Heart left ventricle (tissue), 16 donors: Measurements from ENCODE around the gene HLA-DOA. TPM values are rescaled to one million over a fixed set of nuclear protein-coding genes. Genes with fewer than 3 reads are reported as not detected.

ENCODE experiments used
- ATAC-seq, 4 donors: fragments of 200-7000 bp; cut with Tn5 transposase; one replicate each; pipeline ENCODE4 v1.9.1; 2020 to 2022; ENCODE audit warnings: moderate library complexity in 4 of 4, mild to moderate bottlenecking in 3 of 4, moderate number of reproducible peaks in 1 of 4
- DNase-seq, 5 donors: peaks; one replicate each; pipeline ENCODE4 v3.0.0-alpha.2; 2020
- H3K27ac ChIP-seq, 12 donors: fragments of 200-600 bp; sonication (generic) in 4 of 12; one replicate each; pipeline versions ENCODE4 v1.5.0 to v1.8.0; 2016 to 2022; ENCODE audit warnings: mild to moderate bottlenecking in 2 of 12
- H3K27me3 ChIP-seq, 9 donors: fragments of 200-600 bp; sonication (generic) in 2 of 9; one replicate each; pipeline versions ENCODE4 v1.5.1 to v1.8.0; 2016 to 2022; ENCODE audit warnings: mild to moderate bottlenecking in 3 of 9
- H3K36me3 ChIP-seq, 9 donors: fragments of 200-600 bp; sonication (generic) in 2 of 9; one replicate each; pipeline versions ENCODE4 v1.5.0 to v1.8.0; 2018 to 2022; ENCODE audit warnings: mild to moderate bottlenecking in 2 of 9
- H3K4me1 ChIP-seq, 12 donors: fragments of 200-600 bp; sonication (generic) in 4 of 12; one replicate each; pipeline versions ENCODE4 v1.5.0 to v1.8.0; 2016 to 2022; ENCODE audit warnings: mild to moderate bottlenecking in 3 of 12
- H3K4me3 ChIP-seq, 12 donors: fragments of 200-600 bp; sonication (generic) in 4 of 12; one replicate each; pipeline versions ENCODE4 v1.5.0 to v1.8.0; 2017 to 2022; ENCODE audit warnings: mild to moderate bottlenecking in 9 of 12, moderate library complexity in 4 of 12
- H3K9me3 ChIP-seq, 12 donors: fragments of 200-600 bp; sonication (generic) in 4 of 12; one replicate each; pipeline versions ENCODE4 v1.5.0 to v1.8.0; 2016 to 2022; ENCODE audit warnings: mild to moderate bottlenecking in 1 of 12
- CTCF ChIP-seq, 12 donors: fragments of 200-600 bp; sonication (generic) in 4 of 12; IDR thresholded peaks; one replicate each; pipeline versions ENCODE4 v1.5.0 to v1.8.0; 2018 to 2022; ENCODE audit warnings: antibody characterized with exemption in 12 of 12, mild to moderate bottlenecking in 5 of 12
- POLR2A ChIP-seq, 2 donors: fragments of 450-650 bp; IDR thresholded peaks; one replicate each; pipeline ENCODE4 v1.6.1; 2017; ENCODE audit warnings: antibody characterized with exemption in 2 of 2, mild to moderate bottlenecking in 2 of 2, moderate library complexity in 2 of 2
- WGBS, 4 donors: extraction: QIAGEN DNeasy Blood & Tissue Kit in 2 of 4; methylation state at CpG; one replicate each; pipeline versions ENCODE4 v1.1.5 to v1.1.7; 2013 to 2018; 5-methylcytosine and 5-hydroxymethylcytosine counted together
- intact Hi-C, 10 donors: fragments of 100-400 bp; cut with DNase I; formaldehyde crosslinking; loops; one replicate each; pipeline versions ENCODE4 v1.11.1 to v1.14.2; 2022
- polyA plus RNA-seq, 2 donors: library from polyadenylated mRNA; stranded (reverse); fragments of 200-250 nt; gene quantifications; one replicate each; pipeline ENCODE4 v1.2.3, GENCODE V29; 2013
- total RNA-seq, 9 donors: library from RNA; depleted of rRNA in 2 of 9; stranded (reverse); fragments of >200 nt in 2 of 9; fragmentation: NEBNext Ultra II Directional in 3 of 9; extraction: Animal tissue kit (Norgen Biotek cat#: 25700) in 3 of 9; gene quantifications; one replicate each; pipeline versions ENCODE4 v1.1.0 to v1.2.4, GENCODE V29; 2016 to 2023
- donor health status: ischemic (EF 13 %, LVEDD 7.1; RV severe dilation, severe dysfunction).
- donor health status: healthy with polysubstance abuse.
- donor health status: DM: no; HTN: yes; CAD: no.
- donor health status: DM: no; HTN: no; CAD: no.
- donor health status: ischemic (EF 25% LVEDD 6.9; RV normal size, moderate dysfunction).
- donor health status: ischemic (EF 25% LVEDD 5.7; RV mildly dilated, moderate dysfunction).
- donor health status: healthy.
- donor health status: DM: yes; HTN: yes; CAD: no.
- donor health status: ischemic (EF 35%, LVEDD 5.7; RV mildly dilated, moderate dysfunction).
- donor health status: nonischemic (EF 11% LVEDD 7.7; RV severe dilation, severe dysfunction).
- donor health status: DM: yes; HTN: yes; CAD: no.
- donor health status: PGD.
- donor health status: ischemic (EF 29% LVEDD 5.4; RV normal size, mild dysfunction).
- donor health status: nonischemic (EF 23%, LVEDD 6.1; RV moderate dilation, normal function).

The HLA-DOA gene
- total and polyA plus RNA-seq, 11 donors: 0.44 to 32.4 (median 1.3) TPM

- ATAC-seq (no peak), DNase-seq (no peak)
- H3K27ac ChIP-seq: peak overlapping the region in 1 of 12 donors; percentile 71
- peaks cover 0 to 26% (median 4%) of the 10 kb centered on the region in 9 donors for H3K27me3 ChIP-seq
- H3K4me1 ChIP-seq: peaks cover 0 to 27% (median 6%) of the 10 kb centered on the region in 12 donors
- no peak overlapping the region for H3K4me3 ChIP-seq
- H3K36me3 ChIP-seq: peaks cover 0 to 5% (median 0%) of the 10 kb centered on the region in 9 donors
- no peak for TF ChIP-seq CTCF (IDR thresholded peaks at IDR 0.05)
- no peak for TF ChIP-seq POLR2A (IDR thresholded peaks at IDR 0.05)
- H3K9me3 ChIP-seq: no peaks in the 10 kb centered on the region
- intact Hi-C loops: loop anchor here in 4 of 10 donors (5.0 to 10.0 kb wide), 5 partner anchors 72 to 237 kb away; no protein-coding TSS in a partner anchor
- 68 to 76% (median 70%) methylated on average over 7 of the region's 7 CpGs for WGBS, 4 donors
These were observed 965 bp upstream of the HLA-DOA start for GRCh38 chr6:33010356-33010755.

- Histone ChIP-seq H3K27ac (no peak overlapping the region), H3K27me3 (peaks cover 0 to 18% (median 0%) of the 10 kb centered on the region in 9 donors), H3K36me3 (peaks cover 0 to 5% (median 0%) of the 10 kb centered on the region in 9 donors), H3K9me3 (no peaks in the 10 kb centered on the region), H3K4me3 (no peak overlapping the region), H3K4me1 (peaks cover 0 to 15% (median 0%) of the 10 kb centered on the region in 12 donors)
- intact Hi-C loops: loop anchor here in 1 of 10 donors (5.0 kb wide), 2 partner anchors 79 to 234 kb away; no protein-coding TSS in a partner anchor
- ATAC-seq: no peak
- DNase-seq: no peak
- 87 to 91% (median 89%) methylated on average over 25 to 26 of the region's 26 CpGs for WGBS, 4 donors
- TF ChIP-seq POLR2A (IDR thresholded peaks at IDR 0.05) (no peak), CTCF (IDR thresholded peaks at IDR 0.05) (no peak)
These were observed 1.5 kb downstream of the HLA-DOA start for GRCh38 chr6:33007831-33008400.

GRCh38 chr6:33004940-33005339 is 4.5 kb downstream of the HLA-DOA start:
- ATAC-seq (no peak), DNase-seq (no peak)
- Histone ChIP-seq H3K4me1 (peaks cover 0 to 24% (median 0%) of the 10 kb centered on the region in 12 donors), H3K9me3 (no peaks in the 10 kb centered on the region), H3K27ac (no peak overlapping the region), H3K36me3 (peaks cover 0 to 5% (median 0%) of the 10 kb centered on the region in 9 donors), H3K27me3 (peaks cover 0 to 25% (median 0%) of the 10 kb centered on the region in 9 donors), H3K4me3 (no peak overlapping the region)
- TF ChIP-seq CTCF (IDR thresholded peaks at IDR 0.05) (no peak), POLR2A (IDR thresholded peaks at IDR 0.05) (no peak)
- WGBS, 4 donors: 66 to 80% (median 74%) methylated on average over 6 of the region's 6 CpGs
- intact Hi-C loops: loop anchor here in 1 of 10 donors (5.0 kb wide), 2 partner anchors 82 to 237 kb away; no protein-coding TSS in a partner anchor

- 61 to 75% (median 68%) methylated on average over 4 of the region's 4 CpGs for WGBS, 4 donors
- Histone ChIP-seq H3K27me3 (peaks cover 0 to 30% (median 0%) of the 10 kb centered on the region in 9 donors), H3K27ac (no peak overlapping the region), H3K4me3 (no peak overlapping the region), H3K9me3 (no peaks in the 10 kb centered on the region), H3K36me3 (peaks cover 0 to 4% (median 0%) of the 10 kb centered on the region in 9 donors), H3K4me1 (peaks cover 0 to 12% (median 0%) of the 10 kb centered on the region in 12 donors)
- TF ChIP-seq CTCF (IDR thresholded peaks at IDR 0.05): no peak
- no peak for TF ChIP-seq POLR2A (IDR thresholded peaks at IDR 0.05)
- ATAC-seq (no peak), DNase-seq (no peak)
- intact Hi-C loops: no loop called here
These were observed 7.7 kb downstream of the HLA-DOA start for GRCh38 chr6:33001685-33002084.
